ENCODE data around the gene NELL1.

- no peak for TF ChIP-seq CTCF (IDR thresholded peaks at IDR 0.05)
- no peak for TF ChIP-seq POLR2A (IDR thresholded peaks at IDR 0.05)
These were observed 206.5 kb downstream of the NELL1 start for GRCh38 chr11:20875889-20876288.
